GM12878 (cell line): ENCODE results near the gene SMAP1. TPM values are rescaled to one million over a fixed set of nuclear protein-coding genes. Genes with fewer than 3 reads are reported as not detected.

Experiments used
- ATAC-seq: fragments of 200-7000 bp; cut with Tn5 transposase; 3 replicates; pipeline ENCODE4 v1.9.1; 2020; ENCODE audit warnings: mild to moderate bottlenecking, moderate library complexity
- BruUV-seq: library from RNA; stranded (reverse); fragments of 400-500 nt; replicated peaks from 2 replicates; lab custom pipeline; 2021; lab: Mats Ljungman, UMichigan
- CTCF ChIA-PET: fragments of 300-600 bp; sonication (Branson Sonifier 250); formaldehyde crosslinking; extraction: SDS; loops from one replicate; lab custom pipeline; 2021; ENCODE audit warnings: inconsistent platforms; lab: Yijun Ruan, JAX
- POLR2A ChIA-PET: fragments of 350-600 bp; formaldehyde crosslinking; extraction: SDS; loops from one replicate; lab custom pipeline; 2021; ENCODE audit warnings: inconsistent platforms; lab: Charles Lee
- RAD21 ChIA-PET: fragments of 300-600 bp; sonication (Branson Sonifier 250); formaldehyde crosslinking; loops from one replicate; lab custom pipeline; 2023; ENCODE audit warnings: antibody characterized with exemption; ENCODE audit not compliant: unreplicated experiment; lab: Charles Lee
- SMC1A ChIA-PET: fragments of 300-600 bp; sonication (Branson Sonifier 250); formaldehyde crosslinking; loops from one replicate; lab custom pipeline; 2023; ENCODE audit not compliant: unreplicated experiment, uncharacterized antibody; lab: Charles Lee
- DNase-seq: peaks from one replicate; pipeline ENCODE4 v3.0.0-alpha.2; 2011; ENCODE audit warnings: low read depth, low spot score
- FAIRE-seq: peaks from 3 replicates; lab custom pipeline; 2011; peaks lifted over from hg19 to GRCh38; lab: Jason Lieb, UNC
- H2AFZ ChIP-seq: 2 replicates; pipeline ENCODE4 v1.6.0; 2011; ENCODE audit warnings: low read depth, low read length, control low read depth; ENCODE audit not compliant: control insufficient read depth
- H3K27ac ChIP-seq: 2 replicates; pipeline ENCODE4 v1.5.1; 2011; ENCODE audit warnings: control low read depth; ENCODE audit not compliant: control insufficient read depth, insufficient read depth
- H3K27me3 ChIP-seq, 2 experiments: replicated peaks in 1 of 2; 2 replicates each; pipeline versions ENCODE4 v1.6.0 to v1.6.1; 2011; ENCODE audit warnings: low read length in 1 of 2; ENCODE audit not compliant: control insufficient read depth in 2 of 2, insufficient read depth in 2 of 2
- H3K36me3 ChIP-seq, 2 experiments: 2 replicates each; pipeline ENCODE4 v1.5.1; 2011; ENCODE audit warnings: low read length in 1 of 2; ENCODE audit not compliant: control insufficient read depth in 2 of 2, insufficient read depth in 2 of 2
- H3K4me1 ChIP-seq: 2 replicates; pipeline ENCODE4 v1.6.1; 2011; ENCODE audit warnings: mild to moderate bottlenecking, low read length, moderate library complexity, mixed read lengths; ENCODE audit not compliant: control insufficient read depth, insufficient read depth
- H3K4me2 ChIP-seq: 2 replicates; pipeline ENCODE4 v1.6.0; 2011; ENCODE audit warnings: control low read depth; ENCODE audit not compliant: control insufficient read depth, insufficient read depth
- H3K4me3 ChIP-seq: fragments of 200-600 bp; sonication (generic); 2 replicates; pipeline ENCODE4 v1.5.1; 2016
- H3K79me2 ChIP-seq: 2 replicates; pipeline ENCODE4 v1.6.0; 2011; ENCODE audit warnings: low read length; ENCODE audit not compliant: control insufficient read depth, insufficient read depth
- H3K9ac ChIP-seq: 2 replicates; pipeline ENCODE4 v1.8.0; 2011; ENCODE audit warnings: low read length, control low read depth, mixed read lengths; ENCODE audit not compliant: control insufficient read depth, insufficient read depth
- H3K9me3 ChIP-seq: replicated peaks from 3 replicates; pipeline ENCODE4 v1.5.1; 2011; ENCODE audit warnings: mild to moderate bottlenecking, low read length; ENCODE audit not compliant: control insufficient read depth, insufficient read depth
- H4K20me1 ChIP-seq: 2 replicates; pipeline ENCODE4 v1.6.0; 2011; ENCODE audit not compliant: control insufficient read depth, insufficient read depth
- NFYA ChIP-seq: IDR thresholded peaks from 2 replicates; pipeline ENCODE4 v1.6.1; 2011; ENCODE audit warnings: low read depth, mild to moderate bottlenecking, low read length, improper control_type of control experiment, borderline replicate concordance
- PML ChIP-seq: IDR thresholded peaks from 2 replicates; pipeline ENCODE4 v1.6.1; 2012; ENCODE audit warnings: low read length, inconsistent platforms
- SREBF2 ChIP-seq: IDR thresholded peaks from 2 replicates; pipeline ENCODE4 v1.6.1; 2012; ENCODE audit warnings: mild to moderate bottlenecking, low read length
- ZNF274 ChIP-seq: IDR thresholded peaks from one replicate; pipeline ENCODE4 v1.8.0; 2011; ENCODE audit not compliant: insufficient read length, insufficient read depth
- WGBS: methylation state at CpG from one replicate; pipeline ENCODE4 v1.1.6; 2016; ENCODE audit warnings: low lambda C conversion rate; ENCODE audit not compliant: insufficient replicate concordance, insufficient coverage; ENCODE audit errors: missing lambda C conversion rate; 5-methylcytosine and 5-hydroxymethylcytosine counted together
- in situ Hi-C: fragments of 300-500 bp; cut with MboI; formaldehyde crosslinking; loops from 9 replicates; pipeline ENCODE4 v1.14.3; 2018; ENCODE audit warnings: mixed read lengths
- intact Hi-C: fragments of 100-400 bp; cut with micrococcal nuclease; formaldehyde crosslinking; loops from one replicate; pipeline ENCODE4 v1.14.2; 2022; ENCODE audit not compliant: unreplicated experiment
- polyA plus RNA-seq, 11 experiments: library from polyadenylated mRNA; depleted of rRNA in 4 of 11; unstranded in 6 of 11; stranded (reverse) in 5 of 11; fragments of >200 nt; fragmentation: Nextera tagmentation in 4 of 11; fragmentation: Illumina TruSeq in 1 of 11; extraction: Ambion mirVana in 4 of 11; extraction: Trizol in 1 of 11; gene quantifications; 1 replicate in 1 of 11; 2 replicates in 10 of 11; pipeline versions ENCODE4 v1.2.1 to v1.2.3, GENCODE V29; 2011 to 2016; ENCODE audit warnings: inconsistent platforms in 2 of 11, missing spikeins in 2 of 11, low read depth in 1 of 11
- total RNA-seq, 4 experiments: library from RNA; depleted of rRNA in 3 of 4; stranded (reverse); fragments of >200 nt in 3 of 4; fragmentation: Illumina TruSeq in 1 of 4; extraction: Trizol in 1 of 4; gene quantifications; 2 replicates each; pipeline versions ENCODE4 v1.2.1 to v1.2.3, GENCODE V29; 2013 to 2021

The SMAP1 gene
- total and polyA plus RNA-seq, 10 of the 15 experiments (the other 5 are each of a cell fraction or from before 2014, with no cell fraction given) = 13.7 to 33.9 (median 25.3) TPM

DNA sequence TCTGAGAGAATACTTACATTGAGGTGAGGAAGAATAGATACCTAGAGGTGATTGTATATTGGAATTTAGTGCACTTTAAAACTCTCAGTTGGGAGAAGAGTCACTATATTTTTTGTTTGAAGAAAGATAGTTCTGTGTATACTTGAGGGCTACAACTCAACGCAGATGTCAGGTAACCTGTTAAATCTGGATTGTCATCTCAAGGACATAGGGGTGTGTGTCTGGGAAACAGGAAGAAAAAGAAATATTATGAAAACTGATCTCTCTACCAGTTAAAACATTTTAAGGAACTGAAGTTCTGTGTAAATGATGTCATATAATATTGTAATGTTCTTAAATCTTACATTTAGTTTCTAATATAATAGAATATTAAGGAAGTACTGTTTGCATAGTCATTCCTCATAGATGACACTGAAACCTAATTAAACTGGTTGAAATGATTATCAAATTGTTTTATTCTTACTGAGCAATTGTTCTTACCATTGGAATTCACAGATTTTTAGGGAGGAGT is 86.2 kb downstream of the SMAP1 start:
- ChIA-PET RAD21 (no interaction called here), SMC1A (interaction anchor here (1.8 kb wide), 1 partner anchor 13 kb away, joined by 5 read pairs; no protein-coding TSS in a partner anchor)
- no peak overlapping the region for H3K4me3 ChIP-seq
- no TSS peak for BruUV-seq
- no peaks in the 10 kb centered on the region for H3K79me2 ChIP-seq
- WGBS = 100% methylated on average over 1 of the region's 1 CpG
- TF ChIP-seq NFYA (no peak), ZNF274 (no peak)
- TF ChIP-seq, all 136 proteins: peak for 0
- FAIRE-seq (no peak), ATAC-seq (no peak), DNase-seq (no peak)
- Histone ChIP-seq H2AFZ (no peak overlapping the region), H3K36me3 (no peaks in the 10 kb centered on the region; a peak in 1 of 4 replicates), H3K9me3 (no peaks in the 10 kb centered on the region), H3K9ac (no peak overlapping the region), H4K20me1 (no peaks in the 10 kb centered on the region), H3K4me2 (no peak overlapping the region), H3K4me1 (no peaks in the 10 kb centered on the region), H3K27me3 (no peaks in the 10 kb centered on the region), H3K27ac (no peak overlapping the region)
- CTCF ChIA-PET = no interaction called here
- intact Hi-C loops (no loop called here), in situ Hi-C loops (no loop called here)
- POLR2A ChIA-PET = no interaction called here

DNA sequence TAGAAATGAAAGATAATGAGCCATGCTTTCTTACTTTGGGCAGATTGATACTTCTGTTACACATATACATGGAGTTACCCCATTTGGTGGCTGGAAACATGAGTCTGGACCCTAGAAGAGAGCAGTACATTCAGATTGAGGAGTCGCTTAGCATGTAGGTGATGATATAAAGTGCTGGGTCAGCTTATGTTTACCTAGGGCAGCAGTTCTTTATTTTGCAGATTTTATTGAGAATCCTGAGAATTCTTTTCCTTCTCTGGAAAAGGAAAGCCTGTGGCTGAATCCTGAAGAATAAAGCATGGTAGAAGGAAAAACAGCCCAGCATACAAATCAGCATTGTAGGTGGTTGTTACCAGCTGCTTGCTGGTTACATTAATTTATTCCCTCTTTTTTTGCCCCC is 91.2 kb downstream of the SMAP1 start:
- TF ChIP-seq PML (no peak), SREBF2 (no peak)
- Histone ChIP-seq H3K27me3 (no peaks in the 10 kb centered on the region), H3K79me2 (no peaks in the 10 kb centered on the region), H3K4me1 (no peaks in the 10 kb centered on the region), H2AFZ (no peak overlapping the region), H3K9ac (no peak overlapping the region), H3K36me3 (no peaks in the 10 kb centered on the region; a peak in 1 of 4 replicates), H3K4me3 (no peak overlapping the region), H4K20me1 (no peaks in the 10 kb centered on the region), H3K27ac (no peak overlapping the region), H3K9me3 (no peaks in the 10 kb centered on the region), H3K4me2 (no peak overlapping the region)
- CTCF ChIA-PET = interaction anchor here (1.0 kb wide), 1 partner anchor 15 kb away, joined by 3 read pairs; no protein-coding TSS in a partner anchor
- no peak for ATAC-seq
- intact Hi-C loops = no loop called here
- in situ Hi-C loops = no loop called here
- no peak for FAIRE-seq
- POLR2A ChIA-PET = interaction anchor here (0.5 kb wide), 1 partner anchor 295 kb away, joined by 3 read pairs; no protein-coding TSS in a partner anchor
- RAD21 ChIA-PET = no interaction called here
- SMC1A ChIA-PET = interaction anchor here (2.7 kb wide), 1 partner anchor 52 kb away, joined by 10 read pairs; no protein-coding TSS in a partner anchor
- no peak for DNase-seq
- BruUV-seq = no TSS peak
- WGBS = 100% methylated on average over 1 of the region's 1 CpG
